BLaER1 (cell line): Measurements from ENCODE around the gene HS6ST2.

Experiments
- H3K27ac ChIP-seq: shearing (Covaris generic); formaldehyde crosslinking; 2 replicates; pipeline ENCODE4 v1.8.1; 2022
- H3K27me3 ChIP-seq: shearing (Covaris generic); formaldehyde crosslinking; 2 replicates; pipeline ENCODE4 v1.8.1; 2022
- H3K36me3 ChIP-seq: shearing (Covaris generic); formaldehyde crosslinking; 2 replicates; pipeline ENCODE4 v1.8.1; 2022
- H3K4me1 ChIP-seq: shearing (Covaris generic); formaldehyde crosslinking; 2 replicates; pipeline ENCODE4 v1.8.1; 2022
- H3K4me2 ChIP-seq: shearing (Covaris generic); formaldehyde crosslinking; 2 replicates; pipeline ENCODE4 v1.8.1; 2022
- H3K4me3 ChIP-seq: shearing (Covaris generic); formaldehyde crosslinking; 2 replicates; pipeline ENCODE4 v1.8.1; 2022
- H3K9ac ChIP-seq: shearing (Covaris generic); formaldehyde crosslinking; 2 replicates; pipeline ENCODE4 v1.8.1; 2022
- H3K9me3 ChIP-seq: shearing (Covaris generic); formaldehyde crosslinking; 2 replicates; pipeline ENCODE4 v1.8.1; 2022
- H4K20me1 ChIP-seq: shearing (Covaris generic); formaldehyde crosslinking; 2 replicates; pipeline ENCODE4 v1.8.1; 2022
- Cebpa-rat ChIP-seq: shearing (Covaris generic); IDR thresholded peaks from 2 replicates; pipeline ENCODE4 v1.8.1; 2022

The HS6ST2 gene

GRCh38 chrX:132968296-132968949 is 10.0 kb upstream of the HS6ST2 start:
- H3K9ac ChIP-seq = no peak overlapping the region
- no peaks in the 10 kb centered on the region for H3K36me3 ChIP-seq

DNA sequence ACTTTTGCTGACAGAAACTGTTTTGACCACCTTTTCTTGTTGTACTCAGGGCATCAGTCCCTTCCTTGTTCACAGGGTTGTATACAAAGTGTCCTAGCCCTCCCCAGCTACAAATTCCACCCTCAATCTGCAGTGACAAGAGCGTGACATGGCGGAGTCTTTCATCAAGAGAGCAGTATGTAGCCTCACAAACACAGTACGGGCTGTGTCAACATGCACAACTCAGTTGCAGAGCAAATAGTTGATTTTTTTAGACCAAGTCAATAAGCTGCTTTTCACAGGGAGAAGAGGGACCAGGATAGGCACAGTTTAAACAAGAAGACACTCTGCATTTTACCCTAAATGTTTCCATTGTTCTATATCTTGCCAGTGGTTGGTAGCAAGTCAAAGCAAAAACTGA is 8.6 kb upstream of the HS6ST2 start:
- no peak for TF ChIP-seq Cebpa-rat
- H3K4me1 ChIP-seq = no peaks in the 10 kb centered on the region
- H3K4me3 ChIP-seq = no peak overlapping the region
- H3K27ac ChIP-seq = no peak overlapping the region
- no peaks in the 10 kb centered on the region for H3K9me3 ChIP-seq
- no peak overlapping the region for H3K9ac ChIP-seq
- H3K27me3 ChIP-seq = peaks cover 99% of the 10 kb centered on the region
- no peak overlapping the region for H3K4me2 ChIP-seq
- no peaks in the 10 kb centered on the region for H3K36me3 ChIP-seq
- peaks cover 5% of the 10 kb centered on the region; the same call in 1 of the 2 replicates for H4K20me1 ChIP-seq

More at GRCh38 chrX:132968296-132968949, 10.0 kb upstream of the HS6ST2 start:
- peaks cover 5% of the 10 kb centered on the region; the same call in 1 of the 2 replicates for H4K20me1 ChIP-seq
- H3K9me3 ChIP-seq = no peaks in the 10 kb centered on the region
- no peak overlapping the region for H3K27ac ChIP-seq
- H3K27me3 ChIP-seq = peaks cover 99% of the 10 kb centered on the region
- H3K4me1 ChIP-seq = no peaks in the 10 kb centered on the region
- no peak overlapping the region for H3K4me3 ChIP-seq
- no peak overlapping the region for H3K4me2 ChIP-seq
- TF ChIP-seq Cebpa-rat = no peak

- H3K27me3 ChIP-seq = peaks cover 100% of the 10 kb centered on the region
- H3K9me3 ChIP-seq = no peaks in the 10 kb centered on the region
- no peak overlapping the region for H3K4me3 ChIP-seq
- no peak overlapping the region for H3K27ac ChIP-seq
- TF ChIP-seq Cebpa-rat = no peak
- H3K4me1 ChIP-seq = no peaks in the 10 kb centered on the region
- H4K20me1 ChIP-seq = peaks cover 5% of the 10 kb centered on the region; the same call in 1 of the 2 replicates
- no peak overlapping the region for H3K9ac ChIP-seq
- H3K36me3 ChIP-seq = no peaks in the 10 kb centered on the region
- H3K4me2 ChIP-seq = no peak overlapping the region
Observed at GRCh38 chrX:132965461-132965860, 7.0 kb upstream of the HS6ST2 start.

GRCh38 chrX:132961511-132961910 is 3.1 kb upstream of the HS6ST2 start:
- Histone ChIP-seq H3K4me3 (no peak overlapping the region), H3K9me3 (peaks cover 4% of the 10 kb centered on the region; the same call in 1 of the 2 replicates), H4K20me1 (no peaks in the 10 kb centered on the region; the same call in 1 of the 2 replicates), H3K27ac (no peak overlapping the region), H3K9ac (no peak overlapping the region), H3K27me3 (peaks cover 84% of the 10 kb centered on the region), H3K4me2 (no peak overlapping the region), H3K36me3 (no peaks in the 10 kb centered on the region), H3K4me1 (no peaks in the 10 kb centered on the region)
- TF ChIP-seq Cebpa-rat = no peak

- TF ChIP-seq Cebpa-rat = no peak
- Histone ChIP-seq H3K9me3 (peaks cover 4% of the 10 kb centered on the region; the same call in 1 of the 2 replicates), H3K36me3 (no peaks in the 10 kb centered on the region), H4K20me1 (peaks cover 12% of the 10 kb centered on the region; the same call in 1 of the 2 replicates), H3K4me2 (peak overlapping the region; percentile 74), H3K4me1 (no peaks in the 10 kb centered on the region), H3K27ac (peak overlapping the region; percentile 82), H3K4me3 (peak overlapping the region; percentile 71), H3K27me3 (peaks cover 81% of the 10 kb centered on the region), H3K9ac (peak overlapping the region; percentile 77)
Observed at GRCh38 chrX:132957211-132958090, 978 bp downstream of the HS6ST2 start.

GRCh38 chrX:132956421-132957210 is 1.8 kb downstream of the HS6ST2 start:
- no peaks in the 10 kb centered on the region for H3K36me3 ChIP-seq
- H3K4me1 ChIP-seq = no peaks in the 10 kb centered on the region
- peak overlapping the region; percentile 71 for H3K4me3 ChIP-seq
- no peak overlapping the region for H3K9ac ChIP-seq
- H4K20me1 ChIP-seq = peaks cover 12% of the 10 kb centered on the region; the same call in 1 of the 2 replicates
- H3K9me3 ChIP-seq = peaks cover 4% of the 10 kb centered on the region; the same call in 1 of the 2 replicates
- no peak for TF ChIP-seq Cebpa-rat
- no peak overlapping the region for H3K27ac ChIP-seq
- peak overlapping the region; percentile 74 for H3K4me2 ChIP-seq
- H3K27me3 ChIP-seq = peaks cover 80% of the 10 kb centered on the region

DNA sequence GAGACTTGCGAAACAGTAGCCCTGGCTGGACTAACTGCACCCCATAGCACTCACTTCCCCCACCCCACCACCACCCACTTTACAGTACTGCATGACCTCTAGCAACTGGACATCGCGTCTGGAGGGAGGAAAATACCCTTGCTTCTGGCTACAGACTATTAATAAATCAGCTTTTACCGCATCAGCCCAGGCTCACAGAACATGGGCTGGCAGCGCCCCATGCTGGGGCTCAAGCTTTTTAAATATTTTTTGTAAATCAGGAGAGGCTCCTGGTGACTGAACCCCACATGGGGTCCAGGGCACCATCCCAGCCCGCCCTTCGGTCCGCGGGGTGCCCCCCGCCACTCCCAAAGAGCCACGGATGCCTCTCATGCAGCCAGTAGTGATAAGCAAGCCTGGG is 2.7 kb downstream of the HS6ST2 start:
- Histone ChIP-seq H3K9ac (no peak overlapping the region), H4K20me1 (peaks cover 19% of the 10 kb centered on the region; the same call in 1 of the 2 replicates), H3K4me2 (no peak overlapping the region), H3K4me3 (no peak overlapping the region), H3K4me1 (no peaks in the 10 kb centered on the region), H3K9me3 (peaks cover 4% of the 10 kb centered on the region; the same call in 1 of the 2 replicates), H3K27ac (no peak overlapping the region), H3K36me3 (no peaks in the 10 kb centered on the region), H3K27me3 (peaks cover 80% of the 10 kb centered on the region)
- TF ChIP-seq Cebpa-rat = no peak

- 0 out of 2 replicates have a peak, but pooled peaks cover 19% of the 10 kb centered on the region for H4K20me1 ChIP-seq
- H3K9ac ChIP-seq = no peak overlapping the region
- peaks cover 4% of the 10 kb centered on the region; the same call in 1 of the 2 replicates for H3K9me3 ChIP-seq
- no peaks in the 10 kb centered on the region for H3K4me1 ChIP-seq
- peaks cover 71% of the 10 kb centered on the region for H3K27me3 ChIP-seq
- no peak overlapping the region for H3K4me3 ChIP-seq
- H3K4me2 ChIP-seq = no peak overlapping the region
- no peaks in the 10 kb centered on the region for H3K36me3 ChIP-seq
- no peak for TF ChIP-seq Cebpa-rat
- no peak overlapping the region for H3K27ac ChIP-seq
Observed at GRCh38 chrX:132954323-132954722, 4.1 kb downstream of the HS6ST2 start.

GRCh38 chrX:132953354-132953753 is 5.1 kb downstream of the HS6ST2 start:
- no peak overlapping the region for H3K4me2 ChIP-seq
- H3K27me3 ChIP-seq = peaks cover 69% of the 10 kb centered on the region
- H3K27ac ChIP-seq = no peak overlapping the region
- no peaks in the 10 kb centered on the region for H3K4me1 ChIP-seq
- no peak overlapping the region for H3K4me3 ChIP-seq
- no peak for TF ChIP-seq Cebpa-rat
- 0 out of 2 replicates have a peak, but pooled peaks cover 19% of the 10 kb centered on the region for H4K20me1 ChIP-seq
- peaks cover 4% of the 10 kb centered on the region; the same call in 1 of the 2 replicates for H3K9me3 ChIP-seq
- H3K36me3 ChIP-seq = no peaks in the 10 kb centered on the region
- H3K9ac ChIP-seq = no peak overlapping the region
